Measurements from ENCODE around the gene EFCAB14.

EFCAB14 gene

DNA sequence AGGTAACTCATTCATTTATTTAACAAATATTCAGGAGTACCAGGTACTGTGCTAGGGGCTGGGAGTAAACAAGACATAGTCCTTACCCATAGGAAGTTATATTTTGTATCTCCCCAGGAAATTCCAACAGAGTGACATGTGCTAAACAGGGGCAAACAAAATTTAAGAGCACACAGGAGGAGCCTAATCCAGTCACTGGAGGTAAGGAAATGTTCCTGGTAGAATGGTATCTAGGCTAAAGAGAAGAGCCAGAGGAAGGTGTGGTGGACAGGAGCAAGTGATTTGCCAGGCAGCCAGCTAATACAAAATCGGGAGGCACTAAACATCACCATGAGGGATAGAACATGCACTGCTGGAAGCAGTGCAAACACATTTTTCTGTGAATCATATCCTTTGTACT lies 36.9 kb downstream of the EFCAB14 start:
- peak overlapping the region; percentile 70; the same call in 1 of the 2 replicates for H3K27ac ChIP-seq
- no peak for TF ChIP-seq ZFX (IDR thresholded peaks at IDR 0.05)
- TF ChIP-seq, protein P1, sequence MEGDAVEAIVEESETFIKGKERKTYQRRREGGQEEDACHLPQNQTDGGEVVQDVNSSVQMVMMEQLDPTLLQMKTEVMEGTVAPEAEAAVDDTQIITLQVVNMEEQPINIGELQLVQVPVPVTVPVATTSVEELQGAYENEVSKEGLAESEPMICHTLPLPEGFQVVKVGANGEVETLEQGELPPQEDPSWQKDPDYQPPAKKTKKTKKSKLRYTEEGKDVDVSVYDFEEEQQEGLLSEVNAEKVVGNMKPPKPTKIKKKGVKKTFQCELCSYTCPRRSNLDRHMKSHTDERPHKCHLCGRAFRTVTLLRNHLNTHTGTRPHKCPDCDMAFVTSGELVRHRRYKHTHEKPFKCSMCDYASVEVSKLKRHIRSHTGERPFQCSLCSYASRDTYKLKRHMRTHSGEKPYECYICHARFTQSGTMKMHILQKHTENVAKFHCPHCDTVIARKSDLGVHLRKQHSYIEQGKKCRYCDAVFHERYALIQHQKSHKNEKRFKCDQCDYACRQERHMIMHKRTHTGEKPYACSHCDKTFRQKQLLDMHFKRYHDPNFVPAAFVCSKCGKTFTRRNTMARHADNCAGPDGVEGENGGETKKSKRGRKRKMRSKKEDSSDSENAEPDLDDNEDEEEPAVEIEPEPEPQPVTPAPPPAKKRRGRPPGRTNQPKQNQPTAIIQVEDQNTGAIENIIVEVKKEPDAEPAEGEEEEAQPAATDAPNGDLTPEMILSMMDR (conservative IDR thresholded peaks at IDR 0.05), result no peak

DNA sequence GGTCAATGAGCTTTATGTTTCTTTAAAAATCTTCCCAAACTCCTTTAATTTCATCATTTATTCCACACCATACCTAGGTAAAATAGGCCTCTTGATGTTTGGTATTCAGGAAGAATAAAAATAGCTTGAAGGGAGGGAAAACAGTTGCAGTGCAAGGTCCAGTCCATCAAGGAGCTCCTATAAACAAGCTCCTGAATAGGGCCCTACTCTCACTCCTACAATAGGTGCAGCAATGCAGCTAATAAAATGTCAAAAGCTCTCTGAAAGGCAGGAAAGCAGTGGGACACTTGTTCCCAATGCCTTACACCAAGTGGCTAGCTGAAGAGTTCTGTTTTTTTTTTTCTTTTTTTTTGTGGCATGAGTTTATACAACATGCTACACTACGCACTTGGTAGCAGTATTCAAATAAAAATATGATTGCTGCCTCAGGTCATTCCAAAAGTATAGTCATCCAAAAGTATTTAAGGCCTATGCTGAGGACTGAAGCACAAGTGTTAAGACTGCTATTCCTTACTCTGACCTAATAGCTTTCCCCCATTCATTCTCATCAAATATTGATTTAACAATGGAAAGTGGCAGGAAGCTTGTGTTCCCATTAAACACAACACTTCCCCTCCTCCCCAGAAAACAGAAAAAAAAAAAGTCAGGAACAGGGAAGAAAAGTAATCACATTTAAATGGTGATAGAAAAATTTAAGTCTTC lies 37.4 kb downstream of the EFCAB14 start:
- TF ChIP-seq, protein P1 (conservative IDR thresholded peaks at IDR 0.05), result no peak
- no peak for TF ChIP-seq ZFX (IDR thresholded peaks at IDR 0.05)
- H3K27ac ChIP-seq, result peak overlapping the region; percentile 62

DNA sequence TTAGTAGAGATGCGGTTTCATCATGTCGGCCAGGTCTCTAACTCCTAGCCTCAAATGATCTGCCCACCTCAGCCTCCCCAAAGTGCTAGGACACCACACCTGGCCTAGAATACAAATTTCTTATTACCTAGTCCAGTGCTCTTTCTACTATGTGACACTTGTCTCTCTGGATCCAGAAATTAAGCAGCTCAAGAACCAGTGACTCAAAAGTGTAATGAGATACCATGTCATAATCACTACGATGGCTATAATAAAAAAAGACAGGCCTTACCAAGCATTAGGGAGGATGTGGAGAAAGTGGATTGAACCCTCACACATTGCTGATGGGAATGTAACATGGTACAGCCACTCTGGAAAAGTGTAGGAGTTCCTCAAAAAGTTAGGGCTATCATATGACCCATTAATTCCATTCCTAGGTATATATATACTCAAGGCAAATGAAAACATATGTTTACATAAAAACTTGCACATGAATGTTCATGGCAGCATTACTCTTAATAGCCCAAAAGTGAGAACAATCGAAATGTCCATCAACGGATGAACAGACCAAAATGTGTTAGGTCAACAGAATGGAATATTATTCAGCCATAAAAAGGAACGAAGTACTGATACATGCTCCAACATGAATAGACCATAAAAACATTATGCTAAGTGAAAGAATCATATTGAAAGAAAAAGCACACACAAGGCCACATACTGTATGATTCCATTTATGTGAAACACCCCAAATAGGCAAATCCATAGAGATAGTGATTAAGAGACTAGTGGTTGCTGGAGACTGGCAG lies 38.9 kb downstream of the EFCAB14 start:
- TF ChIP-seq, protein P1 (conservative IDR thresholded peaks at IDR 0.05), result no peak
- TF ChIP-seq ZFX (IDR thresholded peaks at IDR 0.05), result no peak
- no peak overlapping the region for H3K27ac ChIP-seq

DNA sequence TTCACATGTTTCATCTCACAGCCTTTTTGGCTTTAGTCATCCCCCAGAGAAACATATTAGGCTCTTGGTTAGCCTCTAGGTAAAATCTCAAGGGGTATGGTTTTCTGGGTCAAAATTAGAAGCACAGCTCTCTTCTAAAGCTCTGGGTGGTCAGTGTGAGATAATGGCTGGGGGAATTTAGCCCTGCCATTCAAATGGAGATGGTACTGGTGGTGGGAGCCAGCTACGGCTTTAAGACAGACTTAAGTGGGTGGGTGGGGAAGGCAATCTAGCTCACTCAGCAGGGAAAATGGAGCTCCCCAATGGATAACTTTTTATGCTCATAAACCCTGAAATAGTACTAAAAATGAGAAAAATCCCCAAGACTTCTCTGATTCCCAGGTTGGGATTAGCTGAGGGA lies 41.6 kb downstream of the EFCAB14 start:
- no peak overlapping the region for H3K27ac ChIP-seq
- TF ChIP-seq ZFX (IDR thresholded peaks at IDR 0.05), result no peak
- TF ChIP-seq, protein P1 (conservative IDR thresholded peaks at IDR 0.05), result no peak

DNA sequence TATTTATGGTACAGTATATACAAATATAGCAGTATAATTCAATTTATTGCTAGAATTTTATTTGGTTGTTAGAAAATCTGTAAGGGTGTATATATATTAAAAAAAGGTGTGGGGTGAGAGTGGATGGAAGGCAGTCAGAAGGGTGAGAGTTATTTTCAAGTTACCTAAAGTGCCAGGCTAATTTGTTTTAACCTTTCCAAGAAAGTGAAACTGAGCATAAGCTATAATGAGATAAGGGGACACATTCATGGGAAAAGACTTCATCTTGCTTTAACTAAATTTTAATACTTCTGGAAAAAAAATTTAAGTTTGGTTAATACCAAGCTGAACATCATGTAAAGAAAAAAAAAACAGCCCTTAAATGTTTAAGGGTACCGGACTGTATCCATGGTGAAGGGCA lies 42.4 kb downstream of the EFCAB14 start:
- H3K27ac ChIP-seq, result no peak overlapping the region
- TF ChIP-seq ZFX (IDR thresholded peaks at IDR 0.05), result no peak
- TF ChIP-seq, protein P1 (conservative IDR thresholded peaks at IDR 0.05), result no peak

DNA sequence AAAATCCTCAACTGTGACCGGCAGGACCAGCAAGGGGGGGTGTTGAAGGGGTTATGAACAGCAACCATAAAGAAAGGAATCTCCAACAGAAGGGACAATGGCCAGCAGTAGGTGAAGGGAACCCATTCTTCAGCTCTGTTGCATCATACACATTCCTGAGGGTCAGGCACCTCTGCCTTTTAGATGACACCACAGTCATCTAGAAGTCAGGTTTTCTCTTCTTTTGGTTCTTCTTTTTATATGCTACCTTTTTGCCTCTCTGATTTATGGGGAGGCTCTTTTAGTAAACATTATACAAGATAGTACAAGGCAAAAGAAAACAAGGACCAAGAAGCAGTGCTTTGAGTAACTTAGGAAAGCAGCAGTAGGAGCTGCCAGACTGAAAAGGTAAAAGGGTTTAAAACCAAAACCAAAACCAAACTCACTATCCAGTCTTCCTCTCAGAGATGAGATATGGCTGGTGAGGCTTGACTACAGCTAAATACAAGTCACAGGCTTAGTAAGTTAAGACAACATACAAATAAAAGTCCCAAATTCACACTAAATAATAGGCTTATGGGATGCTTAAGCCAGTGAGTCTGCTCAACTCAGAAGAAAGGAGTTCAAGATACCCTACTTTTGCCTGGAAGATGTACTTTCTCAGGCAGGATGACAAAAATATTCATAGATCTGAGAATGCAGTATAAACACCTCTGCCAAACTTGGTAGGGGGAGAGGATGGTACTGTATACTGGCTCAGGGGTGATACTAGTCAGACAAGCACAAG lies 43.2 kb downstream of the EFCAB14 start:
- no peak for TF ChIP-seq ZFX (IDR thresholded peaks at IDR 0.05)
- TF ChIP-seq, protein P1 (conservative IDR thresholded peaks at IDR 0.05), result no peak
- H3K27ac ChIP-seq, result no peak overlapping the region
